Inflammatory macrophage (primary cell): ENCODE data around the gene SYNPR.
"Not testable (repeated sequence)": the region's sequence is repeated elsewhere in the genome, so short reads cannot be mapped to it uniquely, and the experiment has no call there.

Source experiments
- DNase-seq, 2 donors: peaks; one replicate each; pipeline ENCODE4 v3.0.0-alpha.2; 2020 to 2022
- total RNA-seq, 18 experiments: gene quantifications; one replicate each; lab custom pipeline; 2026; ENCODE audit warnings: mixed read lengths in 6 of 18, inconsistent platforms in 2 of 18; lab: John Stamatoyannopoulos, UW

Gene SYNPR
- 0 to 0.08 (median 0) reads per million in 18 experiments for total RNA-seq

DNA sequence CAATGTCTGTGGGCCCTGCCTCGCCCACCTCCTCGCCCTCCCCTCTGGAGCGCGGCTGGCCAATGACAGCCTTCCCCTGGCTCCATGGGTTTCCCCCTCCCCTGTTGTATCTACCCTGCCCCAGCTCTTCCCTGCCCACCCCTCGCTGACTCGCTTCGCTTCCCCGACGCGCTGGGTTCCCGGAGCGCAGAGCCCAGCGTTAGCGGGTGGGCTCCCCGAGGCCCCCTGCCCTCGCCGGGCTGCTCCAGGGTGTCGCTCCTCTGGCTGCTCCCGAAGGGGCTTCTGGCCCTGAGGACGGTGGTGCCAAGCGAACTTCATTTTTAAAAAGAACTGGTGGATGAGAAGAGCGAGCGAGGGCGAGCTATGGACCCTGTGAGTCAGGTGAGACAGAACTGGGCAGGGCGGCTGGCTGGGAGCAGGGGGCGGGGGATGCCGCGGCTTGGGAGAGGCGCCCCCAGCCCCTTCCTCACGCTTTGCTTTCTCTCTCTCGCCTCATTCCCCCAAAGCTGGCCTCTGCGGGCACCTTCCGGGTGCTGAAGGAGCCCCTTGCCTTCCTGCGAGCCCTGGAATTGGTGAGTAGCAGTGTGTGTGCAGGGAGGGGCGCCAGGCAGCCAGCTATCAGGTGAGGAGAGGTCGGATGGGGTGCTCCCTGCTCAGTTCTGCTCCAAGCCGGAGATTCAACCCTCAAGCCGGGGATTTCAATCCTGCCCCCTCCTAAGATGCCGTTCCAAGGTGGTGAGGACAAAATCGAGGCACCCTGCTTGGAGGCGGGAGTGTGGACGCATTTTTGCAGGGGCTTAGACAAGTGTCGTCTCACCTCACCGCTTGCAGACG is at the start of gene SYNPR:
SYNPR (plus strand) TSS at position 138 of the 834 bp plus-strand sequence.
- DNase-seq: no peak

DNA sequence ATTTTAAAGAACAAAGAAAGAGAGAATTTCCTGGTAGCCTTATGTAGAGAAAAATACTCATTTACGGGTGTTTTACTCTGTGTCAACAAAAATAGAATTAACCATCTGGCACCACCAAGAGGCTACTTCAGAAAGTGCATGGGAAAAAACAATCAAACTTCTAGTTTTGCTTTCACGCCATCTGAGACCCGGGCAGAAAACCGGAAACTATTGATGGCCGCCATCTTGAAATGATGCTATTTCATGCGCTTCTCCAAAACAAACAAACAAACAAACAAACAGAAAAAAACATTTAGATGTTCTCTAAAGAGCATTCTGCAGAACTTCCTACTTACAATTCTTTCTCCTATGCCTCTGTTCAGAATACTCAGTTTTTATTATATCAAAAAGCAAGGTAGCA is 49.4 kb upstream of the SYNPR start:
- no peak for DNase-seq

GRCh38 chr3:63230146-63230545 is 48.0 kb upstream of the SYNPR start:
- no peak for DNase-seq

DNA sequence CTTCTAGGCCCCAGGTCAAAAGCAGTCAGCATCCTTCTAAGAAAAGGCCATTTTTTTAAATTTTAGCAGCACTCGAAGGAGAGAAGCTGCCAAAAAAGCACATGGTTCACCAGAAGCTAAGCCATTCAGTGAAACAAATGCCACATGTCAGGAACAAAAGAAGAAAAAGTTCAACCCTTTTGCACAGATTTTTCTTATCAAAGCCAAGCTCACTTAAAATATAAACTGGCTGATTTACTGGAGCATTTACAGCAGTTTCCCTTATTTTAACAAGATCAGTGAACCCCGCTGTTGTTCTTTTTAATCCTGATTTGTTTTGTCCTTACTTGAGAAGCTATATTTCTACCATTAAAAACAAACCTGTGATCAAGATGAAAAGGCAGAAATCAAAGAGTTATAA is 46.5 kb upstream of the SYNPR start:
- DNase-seq: no peak

DNA sequence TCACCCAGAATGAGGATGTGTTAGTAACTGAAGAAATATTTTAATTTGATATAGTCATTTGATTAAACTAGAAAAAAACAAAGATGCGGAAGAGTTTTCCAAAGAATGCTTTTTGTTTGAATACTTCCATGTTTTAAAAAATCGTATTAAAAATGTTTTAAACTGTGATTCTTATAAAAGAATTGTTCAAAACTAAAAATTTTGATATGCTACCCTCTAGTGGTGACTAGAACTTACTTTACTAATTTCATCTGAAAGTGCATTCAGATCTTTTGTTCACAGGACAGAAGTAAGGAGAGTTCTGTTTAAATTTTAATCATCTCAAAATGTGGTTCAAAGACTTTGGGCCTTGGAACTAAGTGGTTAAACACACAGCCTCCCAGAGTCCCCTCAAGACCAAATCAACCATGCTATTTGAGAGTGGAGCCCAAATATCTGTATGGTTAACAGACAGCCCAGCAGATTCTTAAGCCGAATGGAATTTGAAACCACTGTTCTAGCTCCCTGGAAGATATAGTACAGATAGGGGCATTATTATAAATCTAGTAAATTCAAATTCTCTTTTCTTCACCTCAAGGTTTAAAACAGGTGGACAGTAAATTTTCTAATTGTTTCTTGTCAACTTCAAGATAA is 45.2 kb upstream of the SYNPR start:
- no peak for DNase-seq

DNA sequence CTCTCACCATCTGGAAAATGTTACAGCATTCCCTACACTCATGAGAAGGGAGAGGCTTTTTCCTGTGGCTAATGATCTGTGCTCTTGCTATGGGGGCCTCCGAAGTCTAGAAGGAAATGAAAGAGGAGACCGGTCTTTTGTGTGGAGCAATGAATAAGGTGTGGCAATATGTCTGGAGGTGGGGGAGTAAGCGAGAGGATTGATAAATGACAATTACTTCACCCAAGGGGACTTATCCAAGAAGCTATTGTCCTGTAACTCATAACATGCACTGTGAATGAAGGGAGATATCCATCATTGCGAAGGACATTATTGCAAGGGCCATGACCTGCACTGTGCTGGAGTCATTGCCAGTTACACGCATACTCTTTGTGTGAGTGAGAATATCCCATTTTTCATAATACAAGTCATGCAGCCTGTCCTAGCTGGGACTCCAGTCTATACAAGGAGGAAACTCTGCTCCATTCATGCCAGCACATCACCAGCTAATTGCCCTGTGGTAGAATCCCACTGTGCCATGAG is 37.7 kb upstream of the SYNPR start:
- no peak for DNase-seq

DNA sequence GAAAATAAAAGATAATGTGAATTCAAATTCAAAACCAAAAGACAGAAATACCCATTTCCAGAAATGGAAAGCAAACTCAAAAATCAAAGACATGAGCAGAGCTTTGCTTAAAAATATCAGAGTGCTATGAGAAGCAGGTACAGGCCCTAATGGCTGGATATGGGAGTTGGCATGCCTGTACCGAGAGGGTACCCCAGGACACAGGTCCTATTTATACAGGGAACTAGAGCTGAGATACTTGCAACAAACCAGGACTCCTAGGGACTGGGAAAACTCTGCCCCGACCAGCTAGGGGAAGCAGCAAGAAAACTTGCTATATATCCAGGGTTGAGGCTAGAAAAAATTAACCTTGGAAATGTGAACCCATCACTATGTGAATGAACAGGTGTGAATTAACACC is 36.0 kb upstream of the SYNPR start:
- no peak for DNase-seq

DNA sequence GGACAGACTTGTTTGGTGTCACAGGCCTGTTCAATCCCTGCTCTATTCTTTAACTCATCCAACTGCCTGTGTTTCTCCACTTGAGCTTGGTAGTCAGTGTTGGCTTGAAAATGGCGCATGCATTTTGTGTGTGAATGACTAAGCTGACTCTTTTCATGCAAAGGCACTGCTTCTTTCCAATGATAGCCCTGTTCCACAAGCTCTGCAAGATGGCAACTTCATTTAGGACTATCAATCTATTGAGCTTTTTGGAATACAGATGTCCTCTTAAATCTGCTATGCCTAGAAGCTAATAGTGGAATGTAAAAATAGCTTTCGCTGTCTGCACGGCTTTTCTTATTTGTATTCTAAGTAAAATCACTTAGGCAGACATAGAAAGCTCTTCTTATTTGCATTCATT is 33.6 kb upstream of the SYNPR start:
- DNase-seq: no peak

- DNase-seq: no peak
Observed at GRCh38 chr3:63245726-63246241, 32.3 kb upstream of the SYNPR start.

- no peak for DNase-seq
Observed at GRCh38 chr3:63248015-63248414, 30.1 kb upstream of the SYNPR start.

DNA sequence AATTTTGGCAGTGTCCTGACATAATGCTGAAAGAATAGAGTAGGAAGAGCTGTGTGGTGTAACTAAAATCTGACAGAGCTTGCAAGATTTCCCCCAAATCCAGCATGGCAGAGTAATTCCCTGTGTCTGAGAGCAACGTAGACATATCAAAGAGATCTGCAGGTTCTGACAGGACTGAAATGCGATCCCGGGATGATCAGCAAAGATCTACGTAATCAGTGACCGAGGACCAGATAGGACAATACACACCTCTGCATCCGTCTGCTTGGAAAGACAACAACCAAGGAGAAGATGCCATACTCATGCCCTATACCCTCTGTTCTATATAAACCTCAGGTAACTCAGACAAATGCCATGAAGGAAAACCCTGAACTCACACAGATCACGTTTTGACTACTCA is 26.6 kb upstream of the SYNPR start:
- DNase-seq: no peak

- DNase-seq: not testable (repeated sequence)
Observed at GRCh38 chr3:63255819-63256218, 22.3 kb upstream of the SYNPR start.

DNA sequence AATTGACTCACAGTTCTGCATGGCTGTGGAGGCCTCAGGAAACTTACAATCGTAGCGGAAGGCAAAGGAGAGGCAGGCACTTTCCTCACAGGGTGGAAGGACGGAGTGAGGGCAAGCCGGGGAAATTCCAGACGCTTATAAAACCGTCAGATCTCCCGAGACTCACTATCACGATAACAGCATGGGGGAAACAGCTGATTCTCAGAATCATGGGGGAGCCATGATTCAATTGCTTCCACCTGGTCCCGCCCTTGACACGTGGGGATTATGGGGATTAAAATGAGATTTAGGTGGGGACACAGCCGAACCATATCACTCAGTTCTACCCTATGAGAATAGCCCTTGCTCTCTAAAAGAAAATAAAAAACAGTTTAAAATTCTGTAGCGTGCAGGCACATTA is 13.4 kb upstream of the SYNPR start:
- DNase-seq: no peak

GRCh38 chr3:63274359-63274758 is 3.7 kb upstream of the SYNPR start:
- DNase-seq: no peak

DNA sequence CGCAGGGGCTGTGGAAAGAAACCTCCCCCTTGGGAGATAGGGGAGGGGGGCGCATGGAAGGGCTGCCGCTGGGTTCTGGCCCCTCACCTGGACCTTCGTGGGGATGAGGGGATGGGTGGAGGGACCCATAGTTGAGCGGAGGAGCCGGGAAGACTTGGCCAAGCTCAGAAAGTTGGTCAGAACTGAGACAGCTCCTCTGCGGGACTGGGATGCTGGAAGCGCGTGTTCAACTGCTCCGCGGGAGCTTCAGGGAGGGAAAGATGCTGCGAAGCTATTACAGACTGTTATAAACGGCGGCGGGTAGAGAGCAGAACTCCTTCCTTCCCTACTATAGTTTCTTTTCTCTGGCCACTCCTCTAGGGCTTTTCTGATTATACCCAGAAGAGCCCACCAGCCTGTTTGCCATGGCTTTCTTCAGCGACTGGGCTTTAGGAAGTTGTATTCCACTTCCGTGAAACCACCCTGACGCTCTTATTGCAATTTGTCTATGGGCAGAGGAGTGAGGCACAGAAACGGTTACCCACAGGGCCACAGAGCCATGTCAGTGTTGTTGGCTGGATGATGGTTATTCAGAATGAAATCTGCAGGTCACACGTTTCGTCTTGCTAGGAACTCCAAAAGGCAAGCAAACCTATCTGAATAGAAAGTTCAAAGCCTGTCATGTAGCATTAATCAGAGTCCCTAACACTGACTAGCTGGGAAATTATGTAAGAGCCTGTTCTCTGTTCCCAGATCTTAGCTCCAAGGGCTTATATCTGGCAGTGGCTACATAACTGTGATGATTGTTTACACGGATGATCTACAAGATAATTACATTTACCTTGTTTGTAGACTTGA is 1.1 kb downstream of the SYNPR start:
- no peak for DNase-seq

- no peak for DNase-seq
Observed at GRCh38 chr3:63287610-63288009, 9.5 kb downstream of the SYNPR start.

- no peak for DNase-seq
Observed at GRCh38 chr3:63290686-63291085, 12.6 kb downstream of the SYNPR start.

- DNase-seq: no peak
Observed at GRCh38 chr3:63294332-63294731, 16.2 kb downstream of the SYNPR start.

DNA sequence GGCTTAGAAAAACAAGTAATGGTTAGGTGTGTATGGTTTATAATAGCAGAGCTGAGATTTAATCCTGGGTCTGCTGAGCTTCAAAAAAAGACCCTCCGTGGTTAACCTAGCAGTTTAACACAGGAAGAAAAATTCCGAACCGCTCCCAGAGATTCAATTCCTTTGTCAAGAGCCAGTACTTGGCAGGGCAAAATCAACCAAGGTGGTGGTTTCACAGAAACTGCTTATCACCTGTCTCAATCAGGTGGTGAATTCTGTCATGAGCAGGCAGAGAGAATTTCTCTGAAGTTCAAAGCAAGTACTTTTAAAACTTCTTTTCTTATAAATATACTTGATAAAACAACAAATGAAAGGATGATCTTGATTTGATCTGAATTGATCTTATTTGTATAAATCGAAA is 17.2 kb downstream of the SYNPR start:
- no peak for DNase-seq

DNA sequence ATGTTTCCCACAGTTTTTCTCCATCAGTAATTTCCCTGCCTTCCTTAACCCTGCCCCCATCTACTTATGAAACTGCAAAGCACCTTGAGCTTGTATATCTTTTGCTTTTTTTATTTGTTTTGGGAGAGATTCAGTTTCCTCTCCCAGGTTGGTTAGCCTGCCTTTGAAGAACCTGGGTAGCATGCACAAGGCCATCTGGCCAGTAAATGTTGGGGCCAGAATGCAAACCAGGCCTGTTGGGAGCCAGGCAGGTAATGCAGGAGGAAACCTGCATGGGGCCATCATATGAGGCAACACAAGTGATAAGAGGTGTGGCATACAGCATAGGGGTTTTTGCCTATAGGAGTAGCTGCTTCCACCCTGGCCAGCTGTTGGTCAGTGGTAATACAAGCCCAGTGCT is 17.7 kb downstream of the SYNPR start:
- DNase-seq: no peak

- DNase-seq: no peak
Observed at GRCh38 chr3:63296249-63296648, 18.1 kb downstream of the SYNPR start.

DNA sequence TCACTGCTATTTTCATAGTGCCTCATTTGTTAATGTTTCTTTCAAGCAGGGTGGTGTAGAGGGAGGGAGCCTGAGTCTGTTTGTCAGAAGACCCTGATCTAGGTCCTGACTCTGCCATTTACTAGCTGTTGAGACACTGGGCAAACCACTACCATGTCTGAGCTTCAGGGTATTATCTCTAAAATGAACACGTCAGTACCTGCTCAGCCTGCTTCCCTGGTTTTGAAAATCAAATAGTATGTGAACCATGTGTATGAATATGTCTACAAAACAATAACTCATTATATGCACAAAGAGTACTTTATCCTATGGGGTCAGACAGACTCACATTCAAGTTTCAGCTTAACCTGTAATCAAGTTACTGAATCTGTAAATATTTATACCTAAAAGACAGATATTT is 25.1 kb downstream of the SYNPR start:
- DNase-seq: no peak

- no peak for DNase-seq
Observed at GRCh38 chr3:63304421-63304820, 26.3 kb downstream of the SYNPR start.
